GM19193 (cell line): Measurements from ENCODE around the gene SCNN1A.

Experiments
- POLR2A ChIP-seq: IDR thresholded peaks from 4 replicates; pipeline ENCODE4 v1.6.1; 2011; ENCODE audit not compliant: insufficient read depth, insufficient read length; ENCODE audit errors: extremely low read depth

SCNN1A gene

GRCh38 chr12:6337958-6338433 is 37.4 kb downstream of the SCNN1A start:
- no peak for TF ChIP-seq POLR2A

GRCh38 chr12:6336889-6337853 is 38.2 kb downstream of the SCNN1A start:
- peak; percentile 42 for TF ChIP-seq POLR2A

DNA sequence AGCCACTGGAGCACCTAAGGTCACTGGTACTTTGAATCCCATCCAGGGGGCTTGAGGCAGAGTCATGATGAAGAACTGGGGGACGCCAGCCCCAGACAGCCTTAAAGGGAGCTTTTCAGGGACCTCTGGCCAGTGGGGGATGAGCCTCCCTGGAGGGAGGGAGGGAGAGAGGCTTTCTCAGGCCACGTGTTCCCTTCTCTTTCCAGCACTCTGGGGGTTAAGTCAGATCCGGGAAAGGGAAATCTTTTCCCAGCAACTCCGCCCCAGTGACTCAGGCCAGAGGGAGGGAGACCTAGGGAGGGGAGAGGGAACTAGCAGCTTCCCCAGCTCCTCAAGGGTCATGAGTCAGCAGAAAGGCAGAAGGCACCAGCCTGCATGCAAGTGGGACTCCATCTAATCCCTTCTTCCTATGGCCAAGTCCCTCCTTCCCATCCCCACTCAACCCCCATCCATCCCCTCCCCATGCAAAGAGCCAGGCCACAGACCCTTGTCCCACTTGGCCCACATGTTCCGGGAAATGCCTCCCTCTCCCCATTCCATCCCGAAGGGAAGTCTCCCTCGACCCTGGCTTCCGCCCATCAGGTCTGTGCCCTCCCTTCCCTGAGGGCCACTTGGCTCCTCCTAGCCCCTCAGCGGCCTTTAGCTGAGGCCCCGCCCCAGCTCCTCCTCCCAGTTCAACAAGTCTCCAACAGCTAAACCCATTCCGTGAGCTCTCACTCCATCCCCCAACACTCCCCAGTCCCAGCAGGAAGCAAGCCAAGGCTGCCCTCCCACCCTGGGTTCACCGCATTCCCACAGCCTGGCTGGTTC is 39.1 kb downstream of the SCNN1A start:
- TF ChIP-seq POLR2A = peak; percentile 38

DNA sequence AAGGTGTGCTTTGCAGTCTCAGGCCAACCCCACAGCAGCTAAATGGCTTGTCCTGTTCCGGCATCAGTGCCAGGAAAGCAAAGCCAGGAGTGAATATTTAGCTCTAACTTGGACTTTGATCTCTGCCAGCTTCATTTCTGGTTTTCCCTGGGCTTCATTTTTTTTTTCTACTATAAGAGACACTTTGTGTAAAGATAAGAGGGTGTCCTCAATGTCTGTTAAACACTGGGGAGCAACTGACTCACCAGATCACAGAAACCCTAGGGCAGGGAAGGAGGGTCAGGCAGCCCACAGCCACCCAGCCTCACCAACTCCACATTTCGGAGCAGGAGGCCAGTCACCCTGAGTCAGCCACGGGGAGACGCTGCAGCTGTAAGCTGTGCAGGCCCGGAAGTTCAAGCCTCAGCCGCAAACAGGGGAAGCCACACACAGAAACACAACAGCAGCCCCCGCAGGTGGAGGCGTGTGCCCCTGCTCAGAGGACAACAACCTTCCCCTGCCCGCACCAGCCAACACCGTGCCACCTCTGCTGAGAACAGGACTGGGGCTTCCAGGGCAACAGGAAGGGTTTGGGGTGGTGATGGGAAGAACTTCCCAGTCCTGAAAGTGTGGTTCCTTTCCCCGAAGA is 39.8 kb downstream of the SCNN1A start:
- peak; percentile 70 for TF ChIP-seq POLR2A

GRCh38 chr12:6334940-6335450 is 40.4 kb downstream of the SCNN1A start:
- TF ChIP-seq POLR2A = no peak

DNA sequence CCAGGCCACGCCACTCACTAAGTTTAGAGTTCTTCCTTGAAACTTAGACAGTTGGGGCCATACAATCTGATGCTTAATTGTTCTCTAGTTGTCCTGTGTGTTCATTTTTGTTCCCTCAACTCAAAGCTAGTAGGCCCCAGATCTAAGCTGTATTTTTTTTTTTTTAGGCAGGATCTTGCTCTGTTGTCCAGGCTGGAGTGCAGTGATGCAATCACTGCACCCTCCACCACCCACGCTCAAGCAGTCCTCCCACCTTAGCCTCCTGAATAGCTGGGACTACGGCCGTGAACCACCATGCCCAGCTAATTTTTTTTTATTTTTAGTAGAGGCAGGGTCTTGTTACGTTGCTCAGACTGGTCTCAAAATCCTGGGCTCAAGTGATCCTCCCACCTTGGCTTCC is 41.0 kb downstream of the SCNN1A start:
- TF ChIP-seq POLR2A = no peak

GRCh38 chr12:6333566-6333965 is 41.8 kb downstream of the SCNN1A start:
- TF ChIP-seq POLR2A = no peak

- TF ChIP-seq POLR2A = no peak
These were observed 42.3 kb downstream of the SCNN1A start for GRCh38 chr12:6333029-6333428.

DNA sequence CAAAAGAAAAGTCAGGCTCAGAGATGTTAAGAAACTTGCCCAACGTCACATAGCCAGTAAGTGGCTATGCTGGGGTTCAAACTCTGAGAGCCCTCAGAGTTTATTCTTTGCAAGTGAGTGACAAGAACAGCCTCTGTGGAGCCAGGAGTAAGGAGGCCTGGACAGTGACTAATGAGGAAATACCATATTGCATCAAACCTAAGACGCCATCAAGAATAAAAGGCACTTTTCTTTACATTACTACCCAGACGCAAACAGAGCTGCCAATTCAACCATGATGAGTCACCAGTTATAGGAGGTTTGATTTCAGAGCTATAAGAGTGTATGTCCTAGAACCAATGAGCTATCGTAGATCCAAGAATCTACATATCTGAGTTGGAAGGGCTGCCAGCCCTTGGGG is 42.9 kb downstream of the SCNN1A start:
- TF ChIP-seq POLR2A = no peak

GRCh38 chr12:6330999-6331714 is 44.2 kb downstream of the SCNN1A start:
- no peak for TF ChIP-seq POLR2A

GRCh38 chr12:6330192-6330591 is 45.2 kb downstream of the SCNN1A start:
- no peak for TF ChIP-seq POLR2A

GRCh38 chr12:6329703-6330064 is 45.7 kb downstream of the SCNN1A start:
- TF ChIP-seq POLR2A = no peak

- TF ChIP-seq POLR2A = no peak
These were observed 46.2 kb downstream of the SCNN1A start for GRCh38 chr12:6328945-6329702.
